IMR-90 (cell line): ENCODE results near the gene PPP1R13L. TPM values are rescaled to one million over a fixed set of nuclear protein-coding genes. Genes with fewer than 3 reads are reported as not detected.

Experiments
- CEBPB ChIP-seq: IDR thresholded peaks from 2 replicates; pipeline ENCODE4 v1.6.1; 2012; ENCODE audit warnings: low read depth, low read length, improper control_type of control experiment
- MAFK ChIP-seq: IDR thresholded peaks from 2 replicates; pipeline ENCODE4 v1.6.1; 2012; ENCODE audit warnings: low read depth, low read length, improper control_type of control experiment
- RCOR1 ChIP-seq: IDR thresholded peaks from 2 replicates; pipeline ENCODE4 v1.6.1; 2012; ENCODE audit warnings: mild to moderate bottlenecking, low read length, improper control_type of control experiment; ENCODE audit not compliant: insufficient replicate concordance
- polyA plus RNA-seq, 3 experiments: library from polyadenylated mRNA; depleted of rRNA; stranded (reverse); fragments of >200 nt; gene quantifications; 2 replicates each; pipeline ENCODE4 v1.2.3, GENCODE V29; 2012; ENCODE audit warnings: low replicate concordance in 1 of 3
- total RNA-seq: library from RNA; depleted of rRNA; stranded (reverse); fragments of >200 nt; gene quantifications from 2 replicates; pipeline ENCODE4 v1.2.3, GENCODE V29; 2012

The PPP1R13L gene
- total and polyA plus RNA-seq, 2 of the 4 experiments (the other 2 are of a cell fraction) = 3.0 to 13.3 TPM

DNA sequence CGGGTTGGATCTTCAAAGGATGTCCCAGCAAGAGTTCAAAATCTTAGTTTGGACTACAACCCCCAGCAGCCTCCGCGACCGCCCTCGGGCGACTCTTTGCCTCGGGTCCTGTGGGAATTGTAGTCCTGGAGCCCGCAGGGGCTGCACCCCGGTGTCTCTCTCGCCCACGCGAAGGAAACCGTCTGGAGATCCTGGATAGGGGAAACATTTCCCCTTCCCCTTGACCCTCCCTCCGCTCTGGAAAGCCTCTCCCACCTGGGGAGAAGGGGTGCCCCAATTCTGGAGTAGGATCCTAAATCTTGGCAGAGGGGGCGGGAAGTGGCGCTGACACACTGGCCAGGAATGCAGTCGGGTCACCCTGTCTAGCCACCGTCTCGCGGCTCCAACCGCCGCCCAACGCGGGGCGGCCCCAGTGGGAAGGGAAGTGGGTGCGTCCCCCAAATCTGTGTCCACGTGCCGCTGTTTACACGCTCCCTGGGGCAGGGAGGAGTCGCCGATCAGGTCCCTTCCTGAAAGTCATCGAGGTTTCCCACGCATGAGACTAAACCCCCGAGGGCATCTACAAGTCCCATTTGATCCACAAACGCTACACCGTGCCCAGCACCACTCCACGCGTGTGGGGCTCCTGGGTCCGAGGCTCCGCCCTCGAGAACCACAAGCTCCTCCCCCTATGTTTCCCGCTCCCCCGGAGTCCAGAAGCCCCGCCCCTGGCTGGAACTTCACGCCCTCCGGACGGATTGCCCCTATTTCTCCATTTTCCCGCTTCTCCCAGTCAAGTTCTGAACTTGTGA lies 761 bp upstream of the PPP1R13L start (continued):
- TF ChIP-seq RCOR1 (no peak), CEBPB (no peak), MAFK (no peak)
